ENCODE measurements around the gene RCHY1.

The RCHY1 gene

GRCh38 chr4:75490155-75490554, 24.0 kb downstream of the RCHY1 start:
- H3K4me1 ChIP-seq (ENCODE audit: insufficient read depth, low read length): no peaks in the 10 kb centered on the region
- TF ChIP-seq CTCF (IDR thresholded peaks at IDR 0.05; ENCODE audit: borderline replicate concordance, extremely low read depth, low read length, poor library complexity, severe bottlenecking) (no peak), EZH2 (IDR thresholded peaks at IDR 0.05; ENCODE audit: borderline replicate concordance, low read depth, low read length, severe bottlenecking) (no peak)
- no peak overlapping the region for H3K4me3 ChIP-seq (ENCODE audit: low read depth in 1 of 2, low read length in 2 of 2)
- no peak for ATAC-seq (ENCODE audit: insufficient read depth, low read depth)
- H4K20me1 ChIP-seq (ENCODE audit: insufficient read depth, low read length): no peaks in the 10 kb centered on the region
- no peaks in the 10 kb centered on the region for H3K9me3 ChIP-seq (ENCODE audit: insufficient read depth, low read length, severe bottlenecking)
- no peak for DNase-seq
- peaks cover 59% of the 10 kb centered on the region for H3K36me3 ChIP-seq (ENCODE audit: insufficient read depth, low read length)
- H3K27ac ChIP-seq (ENCODE audit: low read length): no peak overlapping the region
- H3K27me3 ChIP-seq (ENCODE audit: insufficient read depth, low read length, poor library complexity): no peaks in the 10 kb centered on the region
- H2AFZ ChIP-seq (ENCODE audit: low read depth, low read length): no peak overlapping the region
- H3K79me2 ChIP-seq (ENCODE audit: insufficient read depth, low read length): no peaks in the 10 kb centered on the region; the same call in 1 of the 2 replicates
- H3K9ac ChIP-seq (ENCODE audit: low read depth, low read length): no peak overlapping the region
- H3K4me2 ChIP-seq (ENCODE audit: insufficient read depth, low read length): no peak overlapping the region

- no peak overlapping the region for H3K4me3 ChIP-seq (ENCODE audit: low read depth in 1 of 2, low read length in 2 of 2)
- H3K9me3 ChIP-seq (ENCODE audit: insufficient read depth, low read length, severe bottlenecking): no peaks in the 10 kb centered on the region
- peaks cover 60% of the 10 kb centered on the region for H3K36me3 ChIP-seq (ENCODE audit: insufficient read depth, low read length)
- no peak overlapping the region for H3K9ac ChIP-seq (ENCODE audit: low read depth, low read length)
- H3K79me2 ChIP-seq (ENCODE audit: insufficient read depth, low read length): no peaks in the 10 kb centered on the region
- H3K4me1 ChIP-seq (ENCODE audit: insufficient read depth, low read length): no peaks in the 10 kb centered on the region
- DNase-seq: no peak
- H2AFZ ChIP-seq (ENCODE audit: low read depth, low read length): no peak overlapping the region
- no peak overlapping the region for H3K27ac ChIP-seq (ENCODE audit: low read length)
- H4K20me1 ChIP-seq (ENCODE audit: insufficient read depth, low read length): no peaks in the 10 kb centered on the region
- no peak for ATAC-seq (ENCODE audit: insufficient read depth, low read depth)
- no peaks in the 10 kb centered on the region for H3K27me3 ChIP-seq (ENCODE audit: insufficient read depth, low read length, poor library complexity)
- H3K4me2 ChIP-seq (ENCODE audit: insufficient read depth, low read length): no peak overlapping the region
- TF ChIP-seq EZH2 (IDR thresholded peaks at IDR 0.05; ENCODE audit: borderline replicate concordance, low read depth, low read length, severe bottlenecking) (no peak), CTCF (IDR thresholded peaks at IDR 0.05; ENCODE audit: borderline replicate concordance, extremely low read depth, low read length, poor library complexity, severe bottlenecking) (no peak)
Measured at GRCh38 chr4:75484190-75484589, 30.0 kb downstream of the RCHY1 start.

GRCh38 chr4:75477201-75477600, 37.0 kb downstream of the RCHY1 start:
- H3K79me2 ChIP-seq (ENCODE audit: insufficient read depth, low read length): no peaks in the 10 kb centered on the region
- H3K4me3 ChIP-seq (ENCODE audit: low read depth in 1 of 2, low read length in 2 of 2): no peak overlapping the region
- no peaks in the 10 kb centered on the region for H4K20me1 ChIP-seq (ENCODE audit: insufficient read depth, low read length)
- TF ChIP-seq EZH2 (IDR thresholded peaks at IDR 0.05; ENCODE audit: borderline replicate concordance, low read depth, low read length, severe bottlenecking) (no peak), CTCF (IDR thresholded peaks at IDR 0.05; ENCODE audit: borderline replicate concordance, extremely low read depth, low read length, poor library complexity, severe bottlenecking) (no peak)
- H3K9ac ChIP-seq (ENCODE audit: low read depth, low read length): no peak overlapping the region
- ATAC-seq (ENCODE audit: insufficient read depth, low read depth): no peak
- H3K36me3 ChIP-seq (ENCODE audit: insufficient read depth, low read length): peaks cover 42% of the 10 kb centered on the region
- DNase-seq: no peak
- H3K27ac ChIP-seq (ENCODE audit: low read length): no peak overlapping the region
- no peak overlapping the region for H3K4me2 ChIP-seq (ENCODE audit: insufficient read depth, low read length)
- H3K4me1 ChIP-seq (ENCODE audit: insufficient read depth, low read length): no peaks in the 10 kb centered on the region
- no peak overlapping the region for H2AFZ ChIP-seq (ENCODE audit: low read depth, low read length)
- no peaks in the 10 kb centered on the region for H3K9me3 ChIP-seq (ENCODE audit: insufficient read depth, low read length, severe bottlenecking)
- no peaks in the 10 kb centered on the region for H3K27me3 ChIP-seq (ENCODE audit: insufficient read depth, low read length, poor library complexity)

GRCh38 chr4:75470738-75471137, 43.5 kb downstream of the RCHY1 start:
- Histone ChIP-seq H3K27ac (ENCODE audit: low read length) (no peak overlapping the region), H3K9me3 (ENCODE audit: insufficient read depth, low read length, severe bottlenecking) (no peaks in the 10 kb centered on the region), H4K20me1 (ENCODE audit: insufficient read depth, low read length) (no peaks in the 10 kb centered on the region), H3K79me2 (ENCODE audit: insufficient read depth, low read length) (no peaks in the 10 kb centered on the region), H2AFZ (ENCODE audit: low read depth, low read length) (no peak overlapping the region), H3K36me3 (ENCODE audit: insufficient read depth, low read length) (no peaks in the 10 kb centered on the region), H3K4me3 (ENCODE audit: low read depth in 1 of 2, low read length in 2 of 2) (no peak overlapping the region), H3K4me1 (ENCODE audit: insufficient read depth, low read length) (no peaks in the 10 kb centered on the region), H3K27me3 (ENCODE audit: insufficient read depth, low read length, poor library complexity) (no peaks in the 10 kb centered on the region), H3K9ac (ENCODE audit: low read depth, low read length) (no peak overlapping the region), H3K4me2 (ENCODE audit: insufficient read depth, low read length) (no peak overlapping the region)
- TF ChIP-seq EZH2 (IDR thresholded peaks at IDR 0.05; ENCODE audit: borderline replicate concordance, low read depth, low read length, severe bottlenecking) (no peak), CTCF (IDR thresholded peaks at IDR 0.05; ENCODE audit: borderline replicate concordance, extremely low read depth, low read length, poor library complexity, severe bottlenecking) (no peak)
- DNase-seq (no peak), ATAC-seq (ENCODE audit: insufficient read depth, low read depth) (no peak)
